Left ventricle myocardium inferior (tissue), 1 donor: ENCODE data around the gene COL5A2. TPM values are rescaled to one million over a fixed set of nuclear protein-coding genes. Genes with fewer than 3 reads are reported as not detected.

ENCODE experiments used
- DNase-seq: peaks from one replicate; pipeline ENCODE4 v3.0.0-alpha.2; 2020
- H3K27ac ChIP-seq: fragments of 200-600 bp; replicated peaks from 2 replicates; pipeline ENCODE4 v1.8.0; 2021
- H3K27me3 ChIP-seq: fragments of 200-600 bp; 2 replicates; pipeline ENCODE4 v1.8.0; 2021; ENCODE audit warnings: low read depth
- H3K36me3 ChIP-seq: fragments of 200-600 bp; 2 replicates; pipeline ENCODE4 v1.8.0; 2021
- H3K4me1 ChIP-seq: fragments of 200-600 bp; 2 replicates; pipeline ENCODE4 v1.8.0; 2021
- H3K4me3 ChIP-seq: fragments of 200-600 bp; 2 replicates; pipeline ENCODE4 v1.8.0; 2021; ENCODE audit warnings: mild to moderate bottlenecking, moderate library complexity
- H3K9me3 ChIP-seq: fragments of 200-600 bp; replicated peaks from 2 replicates; pipeline ENCODE4 v1.8.0; 2021
- intact Hi-C: fragments of 100-400 bp; cut with micrococcal nuclease; formaldehyde crosslinking; loops from one replicate; pipeline ENCODE4 v1.11.0; 2022
- total RNA-seq: library from RNA; stranded (reverse); fragmentation: NEBNext Ultra II Directional; extraction: Animal tissue kit (Norgen Biotek cat#: 25700); gene quantifications from one replicate; pipeline ENCODE4 v1.2.1, GENCODE V29; 2021
- TF ChIP-seq, protein P1 (sequence below): fragments of 200-600 bp; IDR thresholded peaks from 2 replicates; pipeline ENCODE4 v1.8.0; 2021; ENCODE audit warnings: antibody characterized with exemption, mild to moderate bottlenecking, borderline replicate concordance
- donor health status: DM: no; HTN: yes; CAD: no; lungs with severe emphysema.

COL5A2 gene
- total RNA-seq, 1 donor from 2014 or later, result 9.3 TPM

DNA sequence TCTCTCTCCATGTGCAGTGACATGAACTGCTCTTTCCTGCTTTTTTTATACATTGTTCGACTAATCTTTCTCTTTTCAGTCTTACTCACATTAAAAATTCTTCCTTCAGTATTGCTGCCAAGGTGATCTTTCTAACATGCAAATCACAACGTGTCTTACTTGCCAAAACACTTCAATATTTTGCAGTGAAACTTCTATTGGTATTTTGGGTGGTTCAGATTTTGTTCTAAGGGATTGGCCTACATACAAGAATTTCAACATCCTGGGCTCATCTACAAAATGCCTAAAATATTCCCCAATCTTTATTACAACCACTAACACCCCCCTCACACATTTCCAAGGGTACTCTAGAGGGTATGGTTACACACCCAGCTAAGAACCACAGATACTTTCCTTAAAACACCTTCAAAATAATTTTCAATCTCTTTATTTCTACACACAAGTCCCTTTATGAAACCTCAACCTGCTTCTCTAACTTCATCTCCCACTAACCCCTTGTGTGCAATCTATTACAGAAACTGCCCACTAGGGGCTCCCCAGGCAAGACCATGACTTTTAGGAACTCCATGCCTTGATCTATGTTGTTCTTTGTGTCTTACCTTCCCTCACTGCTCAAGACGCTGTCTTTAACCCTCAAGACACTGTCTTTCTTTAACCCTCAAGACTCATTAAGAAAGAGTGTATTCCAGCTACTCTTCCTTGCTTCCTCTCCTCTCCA is 154.5 kb downstream of the COL5A2 start:
- intact Hi-C loops, result no loop called here
- Histone ChIP-seq H3K27ac (peak overlapping the region; percentile 38), H3K27me3 (no peaks in the 10 kb centered on the region)

DNA sequence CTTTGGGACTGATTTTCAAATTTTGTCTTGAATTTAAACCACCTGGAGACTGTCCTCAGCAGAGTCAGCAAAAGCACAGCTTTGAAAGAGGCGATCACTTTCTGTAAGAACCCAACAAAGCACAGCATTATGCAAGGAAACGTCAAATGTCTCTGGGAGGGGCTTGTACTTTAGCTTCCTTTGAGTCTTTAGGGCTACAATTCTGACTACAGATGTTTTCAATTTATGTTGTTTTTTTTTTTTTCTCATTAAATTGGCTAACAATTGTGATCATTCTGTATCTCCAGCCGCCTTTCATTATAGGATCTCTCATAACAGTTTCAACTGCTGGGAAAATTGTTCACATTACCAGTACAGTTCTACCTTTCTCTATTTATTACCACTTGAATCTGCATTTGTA is 157.1 kb downstream of the COL5A2 start:
- no peaks in the 10 kb centered on the region for H3K9me3 ChIP-seq
- no peak for DNase-seq
- TF ChIP-seq, protein P1, sequence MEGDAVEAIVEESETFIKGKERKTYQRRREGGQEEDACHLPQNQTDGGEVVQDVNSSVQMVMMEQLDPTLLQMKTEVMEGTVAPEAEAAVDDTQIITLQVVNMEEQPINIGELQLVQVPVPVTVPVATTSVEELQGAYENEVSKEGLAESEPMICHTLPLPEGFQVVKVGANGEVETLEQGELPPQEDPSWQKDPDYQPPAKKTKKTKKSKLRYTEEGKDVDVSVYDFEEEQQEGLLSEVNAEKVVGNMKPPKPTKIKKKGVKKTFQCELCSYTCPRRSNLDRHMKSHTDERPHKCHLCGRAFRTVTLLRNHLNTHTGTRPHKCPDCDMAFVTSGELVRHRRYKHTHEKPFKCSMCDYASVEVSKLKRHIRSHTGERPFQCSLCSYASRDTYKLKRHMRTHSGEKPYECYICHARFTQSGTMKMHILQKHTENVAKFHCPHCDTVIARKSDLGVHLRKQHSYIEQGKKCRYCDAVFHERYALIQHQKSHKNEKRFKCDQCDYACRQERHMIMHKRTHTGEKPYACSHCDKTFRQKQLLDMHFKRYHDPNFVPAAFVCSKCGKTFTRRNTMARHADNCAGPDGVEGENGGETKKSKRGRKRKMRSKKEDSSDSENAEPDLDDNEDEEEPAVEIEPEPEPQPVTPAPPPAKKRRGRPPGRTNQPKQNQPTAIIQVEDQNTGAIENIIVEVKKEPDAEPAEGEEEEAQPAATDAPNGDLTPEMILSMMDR, result no peak
- peak overlapping the region; percentile 80 for H3K27ac ChIP-seq
- no peak overlapping the region for H3K4me3 ChIP-seq
- no peaks in the 10 kb centered on the region for H3K36me3 ChIP-seq
- intact Hi-C loops, result no loop called here
- H3K27me3 ChIP-seq, result no peaks in the 10 kb centered on the region
- H3K4me1 ChIP-seq, result no peaks in the 10 kb centered on the region

More for the DNA sequence above, 154.5 kb downstream of the COL5A2 start:
- DNase-seq, result no peak
- TF ChIP-seq, protein P1, result no peak
- H3K36me3 ChIP-seq, result no peaks in the 10 kb centered on the region
- no peak overlapping the region for H3K4me3 ChIP-seq
- H3K4me1 ChIP-seq, result no peaks in the 10 kb centered on the region
- H3K9me3 ChIP-seq, result no peaks in the 10 kb centered on the region

DNA sequence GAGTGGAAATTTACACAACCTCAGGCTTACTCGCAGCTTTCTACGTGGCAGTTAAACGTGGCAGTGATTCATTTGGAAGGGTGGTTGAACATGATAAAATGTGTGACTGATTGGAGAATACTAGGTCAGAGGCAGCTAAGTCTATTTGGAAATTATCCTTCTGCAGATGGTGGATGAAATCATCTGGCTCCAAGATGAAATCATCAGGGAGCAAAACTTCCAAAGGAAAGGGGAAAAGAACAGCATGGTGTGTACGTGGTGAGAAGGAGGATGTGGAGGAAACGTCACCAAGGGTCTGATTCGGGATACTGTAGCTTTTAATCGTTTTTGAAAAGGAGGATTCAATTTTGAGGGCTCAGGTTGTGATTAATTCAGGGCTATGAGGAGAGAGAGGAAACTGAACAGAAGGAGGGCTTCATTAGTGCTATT is 157.5 kb downstream of the COL5A2 start:
- no peak for DNase-seq
- Histone ChIP-seq H3K9me3 (no peaks in the 10 kb centered on the region), H3K4me3 (no peak overlapping the region), H3K27ac (peak overlapping the region; percentile 80), H3K36me3 (no peaks in the 10 kb centered on the region), H3K27me3 (no peaks in the 10 kb centered on the region), H3K4me1 (no peaks in the 10 kb centered on the region)
- TF ChIP-seq, protein P1, result no peak
- intact Hi-C loops, result no loop called here

DNA sequence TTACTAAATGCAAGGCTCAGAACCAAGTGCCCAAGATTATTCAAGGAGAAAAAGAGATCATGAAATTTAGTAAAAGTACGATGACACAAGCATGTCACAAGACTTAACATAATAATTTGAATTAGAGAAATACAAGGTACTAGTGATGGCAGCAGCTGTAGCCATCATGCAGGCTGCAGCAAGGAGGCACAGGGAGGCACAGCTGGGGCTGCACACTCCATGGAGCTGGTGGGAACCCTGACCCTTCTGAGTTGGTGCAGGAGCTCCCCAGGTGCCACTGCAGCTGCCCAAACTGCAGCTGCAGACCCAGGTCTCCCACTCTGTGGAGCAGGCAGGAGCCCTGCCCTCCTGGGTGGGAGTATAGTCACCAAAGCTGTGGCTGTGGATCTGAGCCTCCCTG is 159.4 kb downstream of the COL5A2 start:
- Histone ChIP-seq H3K4me3 (no peak overlapping the region), H3K27ac (peak overlapping the region; percentile 80), H3K27me3 (no peaks in the 10 kb centered on the region), H3K9me3 (no peaks in the 10 kb centered on the region), H3K36me3 (no peaks in the 10 kb centered on the region), H3K4me1 (no peaks in the 10 kb centered on the region)
- DNase-seq, result no peak
- intact Hi-C loops, result no loop called here
- TF ChIP-seq, protein P1, result no peak

DNA sequence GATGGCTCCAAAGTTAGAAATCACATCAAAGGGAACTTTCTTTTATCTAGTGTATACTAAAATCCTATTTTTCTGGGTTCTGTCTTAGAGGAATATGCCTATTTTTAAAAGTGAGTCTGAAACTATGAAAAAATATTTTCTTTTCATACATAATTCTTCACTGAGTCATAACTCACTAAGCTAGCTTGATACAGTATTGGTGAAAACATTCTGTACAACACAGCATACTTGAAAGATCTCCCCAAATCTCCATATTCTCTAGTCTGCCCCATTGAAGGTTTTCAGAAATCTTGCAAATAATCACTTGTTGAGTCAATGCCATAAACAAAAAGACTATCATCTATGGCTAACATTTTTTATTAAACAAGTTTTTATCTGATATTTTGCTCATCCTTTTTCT is 160.9 kb downstream of the COL5A2 start:
- TF ChIP-seq, protein P1, result no peak
- intact Hi-C loops, result no loop called here
- Histone ChIP-seq H3K4me1 (peaks cover 4% of the 10 kb centered on the region), H3K27ac (no peak overlapping the region), H3K4me3 (no peak overlapping the region), H3K36me3 (no peaks in the 10 kb centered on the region), H3K9me3 (no peaks in the 10 kb centered on the region), H3K27me3 (no peaks in the 10 kb centered on the region)
- no peak for DNase-seq
